Skeletal muscle satellite cell (primary cell): Measurements from ENCODE around the gene MANEAL. TPM values are rescaled to one million over a fixed set of nuclear protein-coding genes. Genes with fewer than 3 reads are reported as not detected.

Experiments used
- H3K27me3 ChIP-seq: 2 replicates; pipeline ENCODE4 v1.7.0; 2013; ENCODE audit warnings: low read length; ENCODE audit not compliant: control insufficient read depth, insufficient read depth
- H3K36me3 ChIP-seq: 2 replicates; pipeline ENCODE4 v1.7.0; 2013; ENCODE audit warnings: mild to moderate bottlenecking, control low read depth, low read length; ENCODE audit not compliant: insufficient read depth
- H3K4me1 ChIP-seq: 2 replicates; pipeline ENCODE4 v1.7.0; 2013; ENCODE audit warnings: low read length; ENCODE audit not compliant: control insufficient read depth, insufficient read depth
- H3K4me2 ChIP-seq: 2 replicates; pipeline ENCODE4 v1.7.0; 2013; ENCODE audit warnings: mild to moderate bottlenecking, low read length
- H3K4me3 ChIP-seq: 2 replicates; pipeline ENCODE4 v1.7.0; 2013; ENCODE audit warnings: low read length
- H3K9ac ChIP-seq: 2 replicates; pipeline ENCODE4 v1.7.0; 2013; ENCODE audit warnings: mild to moderate bottlenecking, low read depth, low read length, moderate library complexity
- H3K9me3 ChIP-seq: replicated peaks from 2 replicates; pipeline ENCODE4 v1.7.0; 2013; ENCODE audit warnings: mild to moderate bottlenecking, control low read depth, low read length
- total RNA-seq: library from RNA; depleted of rRNA; stranded (reverse); fragments of >200 nt; gene quantifications from 2 replicates; pipeline ENCODE4 v1.2.3, GENCODE V29; 2012; rRNA removed

The MANEAL gene
- total RNA-seq = under 0.01 and 0.44 TPM in 2 replicates

- Histone ChIP-seq H3K9me3 (no peaks in the 10 kb centered on the region), H3K27me3 (peaks cover 27% of the 10 kb centered on the region), H3K4me1 (peaks cover 7% of the 10 kb centered on the region), H3K4me3 (peak within 1 kb of the TSS; percentile 74), H3K4me2 (peak within 1 kb of the TSS; percentile 97), H3K36me3 (no peaks in the 10 kb centered on the region), H3K9ac (no peak within 1 kb of the TSS)
Observed at GRCh38 chr1:37793773-37794371, at the start of gene MANEAL. Gene MANEAL (plus strand): TSS chr1:37793847. CDS start chr1:37794183, 336 bp downstream.

- no peak overlapping the region for H3K4me3 ChIP-seq
- H3K4me1 ChIP-seq = no peaks in the 10 kb centered on the region
- H3K9me3 ChIP-seq = no peaks in the 10 kb centered on the region
- peaks cover 8% of the 10 kb centered on the region for H3K27me3 ChIP-seq
- H3K36me3 ChIP-seq = no peaks in the 10 kb centered on the region
- no peak overlapping the region for H3K9ac ChIP-seq
- no peak overlapping the region for H3K4me2 ChIP-seq
Observed at GRCh38 chr1:37746806-37747205, 46.8 kb upstream of the MANEAL start.

GRCh38 chr1:37748565-37748964 is 45.1 kb upstream of the MANEAL start:
- Histone ChIP-seq H3K4me1 (no peaks in the 10 kb centered on the region), H3K4me2 (no peak overlapping the region), H3K9me3 (no peaks in the 10 kb centered on the region), H3K27me3 (peaks cover 12% of the 10 kb centered on the region), H3K4me3 (no peak overlapping the region), H3K36me3 (no peaks in the 10 kb centered on the region), H3K9ac (no peak overlapping the region)

GRCh38 chr1:37752213-37752582 is 41.4 kb upstream of the MANEAL start:
- no peaks in the 10 kb centered on the region for H3K4me1 ChIP-seq
- no peak overlapping the region for H3K4me2 ChIP-seq
- H3K27me3 ChIP-seq = peaks cover 42% of the 10 kb centered on the region
- no peaks in the 10 kb centered on the region for H3K36me3 ChIP-seq
- no peaks in the 10 kb centered on the region for H3K9me3 ChIP-seq
- no peak overlapping the region for H3K4me3 ChIP-seq
- H3K9ac ChIP-seq = no peak overlapping the region

- Histone ChIP-seq H3K4me2 (peak overlapping the region; percentile 74), H3K36me3 (no peaks in the 10 kb centered on the region), H3K9ac (no peak overlapping the region), H3K4me3 (peak overlapping the region; percentile 34), H3K27me3 (peaks cover 46% of the 10 kb centered on the region), H3K9me3 (no peaks in the 10 kb centered on the region), H3K4me1 (no peaks in the 10 kb centered on the region)
Observed at GRCh38 chr1:37752583-37753471, 40.8 kb upstream of the MANEAL start.

GRCh38 chr1:37753473-37754321 is 40.0 kb upstream of the MANEAL start:
- Histone ChIP-seq H3K9ac (no peak overlapping the region), H3K4me2 (no peak overlapping the region), H3K27me3 (peaks cover 52% of the 10 kb centered on the region), H3K4me3 (no peak overlapping the region), H3K4me1 (no peaks in the 10 kb centered on the region), H3K9me3 (no peaks in the 10 kb centered on the region), H3K36me3 (no peaks in the 10 kb centered on the region)

- Histone ChIP-seq H3K27me3 (peaks cover 59% of the 10 kb centered on the region), H3K9me3 (no peaks in the 10 kb centered on the region), H3K4me1 (no peaks in the 10 kb centered on the region), H3K9ac (no peak overlapping the region), H3K36me3 (no peaks in the 10 kb centered on the region), H3K4me3 (no peak overlapping the region), H3K4me2 (no peak overlapping the region)
Observed at GRCh38 chr1:37755290-37755689, 38.4 kb upstream of the MANEAL start.

GRCh38 chr1:37755951-37756560 is 37.6 kb upstream of the MANEAL start:
- H3K4me1 ChIP-seq = no peaks in the 10 kb centered on the region
- H3K4me3 ChIP-seq = no peak overlapping the region
- peaks cover 62% of the 10 kb centered on the region for H3K27me3 ChIP-seq
- H3K36me3 ChIP-seq = no peaks in the 10 kb centered on the region
- H3K9ac ChIP-seq = no peak overlapping the region
- H3K4me2 ChIP-seq = no peak overlapping the region
- H3K9me3 ChIP-seq = no peaks in the 10 kb centered on the region

- H3K27me3 ChIP-seq = peaks cover 66% of the 10 kb centered on the region
- H3K36me3 ChIP-seq = no peaks in the 10 kb centered on the region
- no peak overlapping the region for H3K4me3 ChIP-seq
- H3K9ac ChIP-seq = no peak overlapping the region
- H3K4me1 ChIP-seq = no peaks in the 10 kb centered on the region
- H3K4me2 ChIP-seq = no peak overlapping the region
- no peaks in the 10 kb centered on the region for H3K9me3 ChIP-seq
Observed at GRCh38 chr1:37759451-37759850, 34.2 kb upstream of the MANEAL start.

GRCh38 chr1:37761416-37762095 is 32.1 kb upstream of the MANEAL start:
- H3K4me1 ChIP-seq = no peaks in the 10 kb centered on the region
- H3K27me3 ChIP-seq = peaks cover 70% of the 10 kb centered on the region
- H3K9ac ChIP-seq = no peak overlapping the region
- H3K4me3 ChIP-seq = no peak overlapping the region
- no peaks in the 10 kb centered on the region for H3K9me3 ChIP-seq
- H3K4me2 ChIP-seq = no peak overlapping the region
- H3K36me3 ChIP-seq = no peaks in the 10 kb centered on the region
